GM23338 (cell line): ENCODE measurements around the gene CD276. TPM values are rescaled to one million over a fixed set of nuclear protein-coding genes. Genes with fewer than 3 reads are reported as not detected.

Experiments used
- ATAC-seq: fragments of 200-7000 bp; cut with Tn5 transposase; 3 replicates; pipeline ENCODE4 v1.9.1; 2020
- DNase-seq: peaks from one replicate; pipeline ENCODE4 v3.0.0-alpha.2; 2015; ENCODE audit warnings: low spot score
- H2AFZ ChIP-seq: fragments of 200-600 bp; sonication (generic); 2 replicates; pipeline ENCODE4 v1.8.0; 2016; ENCODE audit warnings: antibody characterized with exemption, mild to moderate bottlenecking, moderate library complexity
- H3F3A ChIP-seq: fragments of 200-600 bp; sonication (generic); replicated peaks from 2 replicates; pipeline ENCODE4 v1.8.0; 2017; ENCODE audit warnings: antibody characterized with exemption, mixed run types, low read depth
- H3K27ac ChIP-seq: fragments of 200-600 bp; sonication (generic); 2 replicates; pipeline ENCODE4 v1.6.1; 2016; ENCODE audit warnings: low read depth
- H3K27me3 ChIP-seq: fragments of 200-600 bp; sonication (generic); 2 replicates; pipeline ENCODE4 v1.8.0; 2016; ENCODE audit warnings: mild to moderate bottlenecking, mixed run types, moderate library complexity; ENCODE audit not compliant: insufficient read depth
- H3K36me3 ChIP-seq: fragments of 200-600 bp; sonication (generic); 2 replicates; pipeline ENCODE4 v1.8.0; 2016; ENCODE audit warnings: mild to moderate bottlenecking; ENCODE audit not compliant: insufficient read depth
- H3K4me1 ChIP-seq: fragments of 200-600 bp; sonication (generic); 2 replicates; pipeline ENCODE4 v1.8.0; 2016; ENCODE audit warnings: mild to moderate bottlenecking, moderate library complexity; ENCODE audit not compliant: insufficient read depth
- H3K4me2 ChIP-seq: fragments of 200-600 bp; sonication (generic); 2 replicates; pipeline ENCODE4 v1.7.1; 2017; ENCODE audit warnings: mixed run types
- H3K4me3 ChIP-seq: fragments of 200-600 bp; sonication (generic); 2 replicates; pipeline ENCODE4 v1.6.1; 2016; ENCODE audit warnings: mixed run types
- H3K79me2 ChIP-seq: fragments of 200-600 bp; sonication (generic); replicated peaks from 2 replicates; pipeline ENCODE4 v1.8.0; 2017; ENCODE audit warnings: mild to moderate bottlenecking; ENCODE audit not compliant: insufficient read depth
- H3K9me2 ChIP-seq: fragments of 200-600 bp; sonication (generic); 2 replicates; pipeline ENCODE4 v1.8.0; 2017; ENCODE audit not compliant: insufficient read depth
- H4K20me1 ChIP-seq: fragments of 200-600 bp; sonication (generic); replicated peaks from 2 replicates; pipeline ENCODE4 v1.8.0; 2017; ENCODE audit warnings: mild to moderate bottlenecking; ENCODE audit not compliant: insufficient read depth
- H3K27ac Mint-ChIP-seq: 2 replicates; pipeline ENCODE4 v1.8.0; 2020; ENCODE audit warnings: inconsistent platforms, mild to moderate bottlenecking, moderate library complexity, mixed read lengths
- H3K27me3 Mint-ChIP-seq: 3 replicates; pipeline ENCODE4 v1.8.0; 2022; ENCODE audit warnings: low read depth, mild to moderate bottlenecking, moderate library complexity, mixed read lengths, inconsistent platforms; ENCODE audit not compliant: insufficient read depth, poor library complexity
- H3K36me3 Mint-ChIP-seq: 3 replicates; pipeline ENCODE4 v1.8.0; 2021; ENCODE audit warnings: low read depth, mild to moderate bottlenecking, inconsistent platforms, moderate library complexity, mixed read lengths
- H3K4me1 Mint-ChIP-seq: 3 replicates; pipeline ENCODE4 v1.8.0; 2020; ENCODE audit warnings: mild to moderate bottlenecking, inconsistent platforms, mixed read lengths
- H3K4me3 Mint-ChIP-seq: 3 replicates; pipeline ENCODE4 v1.8.0; 2021; ENCODE audit warnings: moderate library complexity, mild to moderate bottlenecking, inconsistent platforms, mixed read lengths
- H3K9me3 Mint-ChIP-seq: 3 replicates; pipeline ENCODE4 v1.8.0; 2020; ENCODE audit warnings: moderate library complexity, mild to moderate bottlenecking, inconsistent platforms, mixed read lengths
- CREB1 ChIP-seq: fragments of 250-450 bp; sonication (Bioruptor Pico); IDR thresholded peaks from 2 replicates; pipeline ENCODE4 v1.5.0; 2020; ENCODE audit warnings: low read depth, mild to moderate bottlenecking, moderate library complexity
- CTCF ChIP-seq, 2 experiments: fragments of 200-600 bp in 1 of 2; sonication (generic) in 1 of 2; conservative IDR thresholded peaks; 2 replicates each; pipeline versions ENCODE4 v1.5.1 to v1.6.1; 2016 to 2017; ENCODE audit warnings: antibody characterized with exemption in 2 of 2, low read depth in 2 of 2, mild to moderate bottlenecking in 2 of 2, moderate library complexity in 1 of 2
- ETS1 ChIP-seq: IDR thresholded peaks from 2 replicates; pipeline ENCODE4 v1.6.1; 2016; ENCODE audit warnings: antibody characterized with exemption
- EZH2 ChIP-seq: fragments of 200-600 bp; sonication (generic); IDR thresholded peaks from one replicate; pipeline ENCODE4 v1.8.0; 2017; ENCODE audit warnings: antibody characterized with exemption, mild to moderate bottlenecking, low read depth; ENCODE audit not compliant: unreplicated experiment
- EZH2phosphoT487 ChIP-seq: fragments of 200-600 bp; sonication (generic); IDR thresholded peaks from one replicate; pipeline ENCODE4 v1.8.1; 2018; ENCODE audit warnings: antibody characterized with exemption; ENCODE audit not compliant: unreplicated experiment
- JUNB ChIP-seq: IDR thresholded peaks from one replicate; pipeline ENCODE4 v1.6.1; 2016; ENCODE audit warnings: antibody characterized with exemption; ENCODE audit not compliant: unreplicated experiment
- NANOG ChIP-seq: IDR thresholded peaks from 2 replicates; pipeline ENCODE4 v1.6.1; 2016; ENCODE audit warnings: antibody characterized with exemption, borderline replicate concordance
- POLR2AphosphoS5 ChIP-seq: IDR thresholded peaks from 2 replicates; pipeline ENCODE4 v1.6.1; 2016; ENCODE audit warnings: antibody characterized with exemption, low read depth
- REST ChIP-seq: IDR thresholded peaks from one replicate; pipeline ENCODE4 v1.6.1; 2018; ENCODE audit warnings: antibody characterized with exemption; ENCODE audit not compliant: unreplicated experiment
- STAT1 ChIP-seq: IDR thresholded peaks from one replicate; pipeline ENCODE4 v1.6.1; 2016; ENCODE audit warnings: antibody characterized with exemption; ENCODE audit not compliant: unreplicated experiment
- ZNF114 ChIP-seq: fragments of 250-450 bp; sonication (Bioruptor Pico); IDR thresholded peaks from 2 replicates; pipeline ENCODE4 v1.5.0; 2020; ENCODE audit warnings: mild to moderate bottlenecking, moderate library complexity
- ZNF331 ChIP-seq: fragments of 250-450 bp; sonication (Bioruptor Pico); IDR thresholded peaks from 2 replicates; pipeline ENCODE4 v1.5.0; 2020; ENCODE audit warnings: low read depth, mild to moderate bottlenecking, moderate library complexity
- ZNF462 ChIP-seq: fragments of 250-450 bp; sonication (Bioruptor Pico); IDR thresholded peaks from 2 replicates; pipeline ENCODE4 v1.5.0; 2020; ENCODE audit warnings: mild to moderate bottlenecking, moderate library complexity
- polyA plus RNA-seq: library from polyadenylated mRNA; unstranded; fragments of >200 nt; fragmentation: Nextera tagmentation; extraction: Ambion mirVana; gene quantifications from 2 replicates; pipeline ENCODE4 v1.2.1, GENCODE V29; 2016
- total RNA-seq: library from RNA; depleted of rRNA; stranded (reverse); fragments of >200 nt; shearing (Covaris generic); gene quantifications from 2 replicates; pipeline ENCODE4 v1.2.3, GENCODE V29; 2014

The CD276 gene
- total and polyA plus RNA-seq, 2 experiments from 2014 or later = 60.9 to 158 TPM

- no peak for TF ChIP-seq JUNB
- no peak for TF ChIP-seq CREB1 (CRISPR knock-in tag)
- no peak for TF ChIP-seq POLR2AphosphoS5
- no peak for TF ChIP-seq ETS1
- no peak for TF ChIP-seq REST
- no peak for TF ChIP-seq CTCF (conservative IDR thresholded peaks at IDR 0.05; ENCODE audit: low read depth in 2 of 2)
- no peak for TF ChIP-seq STAT1
- TF ChIP-seq NANOG = no peak
- no peak for TF ChIP-seq EZH2
- no peak for TF ChIP-seq ZNF114 (CRISPR knock-in tag)
- TF ChIP-seq ZNF331 (CRISPR knock-in tag) = no peak
- TF ChIP-seq EZH2phosphoT487 = no peak
- TF ChIP-seq ZNF462 (CRISPR knock-in tag) = no peak
- H4K20me1 ChIP-seq = no peaks in the 10 kb centered on the region
- Mint-ChIP-seq H3K36me3 (no peaks in the 10 kb centered on the region), H3K27me3 (peaks cover 18% of the 10 kb centered on the region), H3K27ac (no peak overlapping the region), H3K9me3 (no peaks in the 10 kb centered on the region), H3K4me3 (no peak overlapping the region), H3K4me1 (peaks cover 15% of the 10 kb centered on the region)
- H3K27me3 ChIP-seq = no peaks in the 10 kb centered on the region
- no peak for DNase-seq
- ATAC-seq = no peak
- H3K79me2 ChIP-seq = no peaks in the 10 kb centered on the region
- no peak overlapping the region for H3K4me2 ChIP-seq
- no peak overlapping the region for H3K4me3 ChIP-seq
- no peak overlapping the region for H3K27ac ChIP-seq
- H3K9me2 ChIP-seq = no peaks in the 10 kb centered on the region
- H3K36me3 ChIP-seq = no peaks in the 10 kb centered on the region
- peaks cover 10% of the 10 kb centered on the region for H3K4me1 ChIP-seq
- H3F3A ChIP-seq = no peaks in the 10 kb centered on the region
- H2AFZ ChIP-seq = no peak overlapping the region
Observed at GRCh38 chr15:73740152-73741048, 56.2 kb downstream of the CD276 start.
